DMS79 (cell line): Measurements from ENCODE around the gene GNB3.
"Not testable (repeated sequence)": the region's sequence is repeated elsewhere in the genome, so short reads cannot be mapped to it uniquely, and the experiment has no call there.

Experiments used
- DNase-seq: peaks from one replicate; lab custom pipeline; 2025; lab: John Stamatoyannopoulos, UW

Gene GNB3

GRCh38 chr12:6860942-6861341 lies 20.2 kb downstream of the GNB3 start:
- DNase-seq = no peak

DNA sequence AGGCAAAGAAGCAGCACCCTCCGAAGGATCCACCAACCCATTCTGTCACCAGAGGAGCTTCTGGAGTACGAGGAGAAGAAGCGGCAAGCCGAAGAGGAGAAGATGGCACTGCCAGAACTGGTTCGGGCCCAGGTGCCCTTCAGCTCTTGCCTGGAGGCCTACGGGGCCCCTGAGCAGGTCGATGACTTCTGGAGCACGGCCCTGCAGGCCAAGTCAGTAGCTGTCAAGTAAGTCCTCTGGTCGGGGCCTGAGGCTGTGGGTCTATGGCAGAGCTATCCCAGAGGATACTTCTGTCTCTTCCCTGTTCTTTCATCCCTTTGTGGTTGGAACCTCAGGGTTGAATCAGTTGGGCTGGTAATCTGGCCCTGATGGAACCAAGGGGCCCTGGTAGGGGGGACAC lies 20.7 kb downstream of the GNB3 start:
- no peak for DNase-seq

DNA sequence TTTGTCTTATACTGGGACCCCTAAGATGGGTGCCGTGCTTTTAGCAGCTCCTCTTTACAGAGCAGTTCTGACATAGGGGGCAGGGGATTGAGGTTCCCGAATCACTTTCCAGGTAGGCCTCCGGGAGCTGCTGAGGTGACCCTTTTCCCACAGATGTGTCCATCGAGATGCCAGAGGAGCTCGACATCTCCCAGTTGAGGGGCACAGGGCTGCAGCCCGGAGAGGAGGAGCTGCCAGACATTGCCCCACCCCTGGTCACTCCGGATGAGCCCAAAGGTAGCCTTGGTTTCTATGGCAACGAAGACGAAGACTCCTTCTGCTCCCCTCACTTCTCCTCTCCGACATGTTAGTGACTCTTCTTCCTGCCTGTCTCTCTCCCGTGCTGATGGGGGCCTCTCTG lies 22.3 kb downstream of the GNB3 start:
- no peak for DNase-seq

DNA sequence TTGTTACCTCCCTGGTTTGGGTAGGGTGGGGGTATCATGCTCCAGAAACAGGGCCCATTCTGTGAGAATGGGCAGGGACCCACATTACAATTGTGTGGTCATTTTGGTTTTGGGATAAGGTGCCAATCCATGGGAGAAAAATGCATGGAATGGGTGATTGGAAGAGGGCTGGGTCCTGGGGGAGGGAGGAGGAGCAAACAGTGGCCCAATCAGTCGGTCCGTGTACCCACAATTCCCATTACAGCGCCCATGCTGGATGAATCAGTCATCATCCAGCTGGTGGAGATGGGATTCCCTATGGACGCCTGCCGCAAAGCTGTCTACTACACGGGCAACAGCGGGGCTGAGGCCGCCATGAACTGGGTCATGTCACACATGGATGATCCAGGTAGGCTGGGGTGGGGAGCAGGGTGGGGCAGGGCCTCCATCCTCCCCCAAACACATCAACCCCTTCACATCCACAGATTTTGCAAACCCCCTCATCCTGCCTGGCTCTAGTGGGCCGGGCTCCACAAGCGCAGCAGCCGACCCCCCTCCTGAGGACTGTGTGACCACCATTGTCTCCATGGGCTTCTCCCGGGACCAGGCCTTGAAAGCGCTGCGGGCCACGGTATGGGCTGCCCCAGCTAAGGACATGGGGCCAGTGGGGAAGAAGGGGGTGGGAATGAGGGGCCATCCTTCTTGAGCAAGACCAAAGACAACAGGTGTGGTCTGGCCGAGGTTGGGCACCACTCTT lies 23.0 kb downstream of the GNB3 start:
- DNase-seq = no peak

DNA sequence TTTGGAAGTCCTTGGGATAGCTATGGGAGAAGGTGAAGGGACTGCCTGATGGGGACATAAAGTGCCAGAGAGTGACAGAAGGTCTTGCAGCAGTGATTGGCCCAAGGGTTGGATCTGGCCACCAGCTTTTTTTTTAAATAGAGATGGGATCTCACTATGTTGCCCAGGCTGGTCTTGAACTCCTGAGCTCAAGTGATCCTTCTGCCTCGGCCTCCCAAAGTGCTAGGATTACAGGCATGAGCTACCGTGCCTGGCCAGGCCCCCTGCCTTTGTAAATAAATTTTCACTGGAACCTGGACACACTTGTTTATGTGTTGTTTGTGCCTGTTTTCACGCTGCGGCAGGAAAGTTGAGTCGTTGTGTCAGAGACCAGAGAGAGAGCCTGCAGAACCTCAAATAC lies 24.6 kb downstream of the GNB3 start:
- not testable (repeated sequence) for DNase-seq

DNA sequence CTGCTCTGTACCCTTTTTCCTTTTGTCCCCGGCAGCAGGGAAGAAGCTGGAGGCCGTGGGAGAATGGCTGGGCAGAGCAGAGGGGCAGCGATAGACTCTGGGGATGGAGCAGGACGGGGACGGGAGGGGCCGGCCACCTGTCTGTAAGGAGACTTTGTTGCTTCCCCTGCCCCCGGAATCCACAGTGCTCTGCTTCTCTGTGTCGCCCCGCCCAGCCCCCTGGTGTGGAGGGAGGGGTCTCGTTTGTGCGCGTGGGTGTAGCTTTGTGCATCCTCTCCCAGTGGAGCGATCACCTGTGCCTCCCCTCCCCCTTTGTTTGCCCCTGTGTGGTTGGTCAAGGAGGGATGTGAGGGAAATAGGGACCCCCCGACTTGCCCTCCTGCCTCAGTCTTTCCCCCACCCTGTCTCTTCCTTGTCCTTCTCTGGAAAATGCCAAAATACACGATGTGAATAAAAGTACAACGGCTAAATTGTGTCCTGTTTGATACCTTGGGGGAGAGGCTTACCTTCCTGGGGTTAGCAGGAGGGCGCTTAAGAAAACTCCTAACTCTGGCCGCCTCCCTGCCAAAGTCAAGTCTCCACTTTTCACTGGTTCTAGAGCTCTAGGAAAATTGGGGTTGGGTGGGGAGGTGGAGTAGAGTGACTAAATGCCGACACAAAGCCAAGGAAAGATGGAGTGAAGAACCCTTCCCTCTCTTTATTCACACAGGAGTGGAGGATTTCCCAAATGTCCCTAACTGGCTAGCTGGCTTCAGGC lies 25.6 kb downstream of the GNB3 start:
- no peak for DNase-seq

GRCh38 chr12:6866920-6867412 lies 26.2 kb downstream of the GNB3 start:
- no peak for DNase-seq

DNA sequence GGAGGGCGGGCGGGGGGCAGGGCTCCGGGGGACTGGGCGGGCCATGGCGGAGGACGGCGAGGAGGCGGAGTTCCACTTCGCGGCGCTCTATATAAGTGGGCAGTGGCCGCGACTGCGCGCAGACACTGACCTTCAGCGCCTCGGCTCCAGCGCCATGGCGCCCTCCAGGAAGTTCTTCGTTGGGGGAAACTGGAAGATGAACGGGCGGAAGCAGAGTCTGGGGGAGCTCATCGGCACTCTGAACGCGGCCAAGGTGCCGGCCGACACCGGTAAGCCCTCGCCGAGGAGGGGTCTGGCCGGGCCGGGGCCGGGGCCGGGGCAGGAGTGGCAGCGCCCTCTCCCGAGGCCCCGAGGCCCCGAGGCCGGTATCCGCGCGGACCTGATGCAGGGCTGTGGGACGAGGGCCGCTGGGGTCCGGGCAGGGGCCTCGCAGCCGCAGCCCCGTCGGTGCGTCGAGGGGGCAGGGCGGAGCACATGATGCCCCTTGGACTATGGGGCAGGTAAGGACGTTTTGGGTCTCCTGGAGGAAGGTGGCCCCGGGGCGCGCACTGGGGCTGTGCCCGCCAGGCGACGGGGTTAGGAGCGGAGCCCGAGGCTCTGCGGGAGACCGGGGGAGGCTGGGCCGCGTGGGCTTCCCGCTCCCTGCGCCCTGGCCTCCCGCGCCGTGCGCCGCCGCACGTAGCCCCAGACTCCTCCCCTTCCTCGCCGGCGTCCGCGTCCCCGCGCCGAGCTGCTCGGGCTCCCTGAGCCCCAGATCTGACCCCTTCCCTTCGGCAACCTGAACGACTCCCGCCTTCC lies 26.9 kb downstream of the GNB3 start, which contains the start of gene TPI1:
TPI1 (plus strand) TSS at position 119 of the 798 bp plus-strand sequence; CDS start at position 155, 36 bp downstream.
- peak; percentile 27 for DNase-seq

GRCh38 chr12:6868211-6869048 lies 27.7 kb downstream of the GNB3 start:
- DNase-seq = no peak

DNA sequence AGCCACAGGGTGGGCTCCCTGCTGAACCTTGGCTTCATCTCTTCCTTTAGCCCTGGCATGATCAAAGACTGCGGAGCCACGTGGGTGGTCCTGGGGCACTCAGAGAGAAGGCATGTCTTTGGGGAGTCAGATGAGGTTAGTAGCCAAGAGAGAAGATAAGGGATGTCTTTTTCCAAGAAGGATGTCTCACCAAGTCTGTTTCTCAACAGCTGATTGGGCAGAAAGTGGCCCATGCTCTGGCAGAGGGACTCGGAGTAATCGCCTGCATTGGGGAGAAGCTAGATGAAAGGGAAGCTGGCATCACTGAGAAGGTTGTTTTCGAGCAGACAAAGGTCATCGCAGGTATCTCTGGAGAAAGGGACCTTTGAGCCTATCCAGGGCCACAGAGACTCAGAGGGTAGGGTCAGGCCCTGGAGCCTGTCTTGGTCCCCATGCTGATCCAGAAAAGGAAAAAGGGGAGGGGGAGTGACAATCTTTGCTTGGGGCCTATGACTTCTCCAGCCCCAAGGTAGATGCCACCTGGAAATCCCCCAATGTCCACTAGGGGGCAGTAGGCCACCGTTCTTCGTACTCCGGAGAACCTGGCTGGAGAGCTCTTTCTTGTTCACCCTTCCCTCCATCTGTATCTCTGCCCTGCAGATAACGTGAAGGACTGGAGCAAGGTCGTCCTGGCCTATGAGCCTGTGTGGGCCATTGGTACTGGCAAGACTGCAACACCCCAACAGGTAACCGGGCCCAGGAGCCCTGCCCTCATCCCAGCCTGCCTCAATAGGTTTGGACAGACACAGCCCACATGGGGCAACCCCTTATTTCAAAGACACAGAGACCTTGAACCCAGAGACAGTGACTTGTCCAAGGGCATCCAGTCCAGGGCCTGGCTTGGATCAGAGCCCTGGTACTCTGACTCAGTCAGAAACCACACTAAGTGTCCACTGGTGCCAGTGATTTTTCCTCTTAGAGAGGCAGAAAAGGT lies 28.6 kb downstream of the GNB3 start:
- peak; percentile 69 for DNase-seq

DNA sequence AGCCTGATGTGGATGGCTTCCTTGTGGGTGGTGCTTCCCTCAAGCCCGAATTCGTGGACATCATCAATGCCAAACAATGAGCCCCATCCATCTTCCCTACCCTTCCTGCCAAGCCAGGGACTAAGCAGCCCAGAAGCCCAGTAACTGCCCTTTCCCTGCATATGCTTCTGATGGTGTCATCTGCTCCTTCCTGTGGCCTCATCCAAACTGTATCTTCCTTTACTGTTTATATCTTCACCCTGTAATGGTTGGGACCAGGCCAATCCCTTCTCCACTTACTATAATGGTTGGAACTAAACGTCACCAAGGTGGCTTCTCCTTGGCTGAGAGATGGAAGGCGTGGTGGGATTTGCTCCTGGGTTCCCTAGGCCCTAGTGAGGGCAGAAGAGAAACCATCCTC lies 29.6 kb downstream of the GNB3 start:
- DNase-seq = not testable (repeated sequence)

DNA sequence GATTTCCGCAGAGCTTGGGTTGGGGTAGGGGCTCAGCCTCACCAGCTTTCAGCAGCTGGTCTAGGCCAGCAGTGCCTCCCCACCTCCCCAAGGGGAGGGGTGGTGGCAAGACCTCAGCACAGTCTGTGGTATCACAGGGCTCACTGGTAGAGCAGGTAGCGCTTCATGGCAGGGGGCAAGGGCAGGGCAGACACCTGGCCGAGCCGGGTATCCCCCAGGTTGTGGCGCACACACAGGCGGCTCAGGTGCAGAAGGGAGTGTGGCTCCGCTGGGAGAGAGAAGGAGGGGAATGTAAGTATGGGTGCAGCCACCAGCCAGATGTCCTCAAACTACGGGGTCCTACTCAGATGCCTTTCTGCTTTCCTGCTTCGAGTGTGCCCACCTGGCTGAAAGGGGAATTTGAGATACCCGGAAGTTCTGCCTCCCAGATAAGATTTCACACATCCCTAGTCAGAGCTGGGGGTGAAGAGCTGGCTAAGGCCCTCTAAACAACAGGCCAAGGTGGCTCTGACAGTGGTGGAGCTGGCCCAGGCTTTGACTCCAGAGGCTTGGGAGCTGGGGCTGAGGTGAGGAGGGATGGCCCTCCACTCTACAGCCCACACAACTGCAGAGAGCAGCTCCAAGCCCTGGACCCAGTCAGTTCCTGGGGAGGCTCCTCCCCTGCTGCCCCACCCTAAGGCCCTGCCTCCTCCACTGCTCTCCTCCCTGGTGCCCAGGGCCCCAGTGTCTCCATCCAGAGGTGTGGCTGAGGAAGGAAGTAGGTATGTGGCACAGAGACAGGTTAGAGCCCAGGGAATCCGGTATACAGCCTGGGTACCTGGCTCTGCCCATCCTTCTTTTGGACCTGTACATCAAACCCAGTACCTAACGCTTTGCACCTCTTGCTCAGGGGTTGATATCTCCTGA lies 30.6 kb downstream of the GNB3 start:
- DNase-seq = no peak

- DNase-seq = peak; percentile 36
Measured at GRCh38 chr12:6872073-6873048, 31.6 kb downstream of the GNB3 start.

DNA sequence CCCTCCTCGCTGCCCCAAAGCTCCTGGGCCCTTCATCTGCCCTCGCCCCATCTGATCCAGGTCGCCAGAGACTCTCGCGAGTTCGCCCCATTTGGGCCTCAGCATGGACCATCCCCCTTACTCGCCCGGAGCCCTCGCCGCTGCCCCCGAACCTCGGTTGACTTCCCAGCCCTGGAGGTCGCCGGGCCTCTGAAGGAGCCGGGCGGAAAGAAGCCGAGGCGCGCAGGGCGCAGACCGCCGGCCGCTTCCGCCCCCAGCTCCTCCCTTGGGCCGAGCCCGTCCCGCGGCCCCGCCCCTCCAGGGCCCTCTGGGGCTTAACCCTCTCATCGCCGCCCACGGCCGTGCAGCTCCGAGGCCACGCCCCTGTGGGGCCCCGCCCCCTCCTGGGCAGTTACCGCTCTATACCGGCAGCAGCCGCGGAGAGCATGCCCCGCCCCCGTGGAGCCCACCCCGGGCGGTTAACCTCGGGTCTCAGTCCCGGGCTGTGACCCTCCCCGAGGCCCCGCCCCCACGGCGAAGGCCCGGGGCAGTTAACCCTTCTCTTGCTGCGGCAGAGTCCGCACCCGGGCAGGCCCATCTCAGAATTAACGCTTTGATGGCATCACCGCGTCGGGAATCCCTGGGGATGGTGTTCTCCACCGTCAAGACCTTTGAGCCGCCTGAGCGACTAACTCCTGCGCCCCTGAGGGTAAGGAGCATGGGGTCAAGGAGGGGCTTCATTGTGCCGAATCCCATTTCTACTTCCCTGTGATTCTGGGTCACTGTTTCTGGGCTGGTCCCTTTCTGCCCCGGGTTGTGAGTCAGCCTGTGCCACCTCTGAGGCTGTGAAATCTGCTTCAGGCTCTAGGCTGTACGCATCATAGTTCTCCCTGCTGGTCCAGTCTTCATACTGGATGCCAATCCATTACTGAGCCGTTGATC lies 32.6 kb downstream of the GNB3 start, which contains the start of gene SPSB2:
SPSB2 (minus strand) TSS at position 210 of the 921 bp plus-strand sequence. CDS start 402 bp downstream, outside the sequence.
- peak; percentile 93 for DNase-seq

- DNase-seq = not testable (repeated sequence)
Measured at GRCh38 chr12:6874015-6874368, 33.3 kb downstream of the GNB3 start.

- DNase-seq = not testable (repeated sequence)
Measured at GRCh38 chr12:6879824-6880223, 39.1 kb downstream of the GNB3 start.

GRCh38 chr12:6883252-6883651 lies 42.5 kb downstream of the GNB3 start:
- DNase-seq = no peak
